Natural killer cell (primary cell): ENCODE results near the gene MTCH2. TPM values are rescaled to one million over a fixed set of nuclear protein-coding genes. Genes with fewer than 3 reads are reported as not detected.

Experiments used
- ATAC-seq, 3 donors: fragments of 150-1000 bp in 2 of 3; fragments of 200-7000 bp in 1 of 3; cut with Tn5 transposase; 1 replicate in 1 of 3; 2 replicates in 2 of 3; pipeline ENCODE4 v1.10.0; 2021; ENCODE audit warnings: mild to moderate bottlenecking in 2 of 3, moderate library complexity in 2 of 3
- DNase-seq, 2 donors: peaks; one replicate each; pipeline versions ENCODE4 v3.0.0 to v3.0.0-alpha.2; 2013 to 2021; ENCODE audit warnings: mixed read lengths in 1 of 2
- H3K27ac ChIP-seq: one replicate; pipeline ENCODE4 v1.5.1; 2013; ENCODE audit warnings: mild to moderate bottlenecking, low read length
- H3K27me3 ChIP-seq: one replicate; pipeline ENCODE4 v1.6.1; 2013; ENCODE audit warnings: low read length; ENCODE audit not compliant: control insufficient read depth, insufficient read depth
- H3K36me3 ChIP-seq: one replicate; pipeline ENCODE4 v1.6.1; 2013; ENCODE audit warnings: low read length; ENCODE audit not compliant: control insufficient read depth, insufficient read depth
- H3K4me1 ChIP-seq: one replicate; pipeline ENCODE4 v1.6.1; 2013; ENCODE audit warnings: low read length; ENCODE audit not compliant: control insufficient read depth, insufficient read depth
- H3K4me3 ChIP-seq: one replicate; pipeline ENCODE4 v1.5.1; 2013; ENCODE audit warnings: low read length
- H3K9me3 ChIP-seq: one replicate; pipeline ENCODE4 v1.6.1; 2013; ENCODE audit warnings: low read length; ENCODE audit not compliant: control insufficient read depth, insufficient read depth
- H3K27ac Mint-ChIP-seq, 2 donors: one replicate each; pipeline ENCODE4 v1.8.0; 2022; ENCODE audit warnings: mild to moderate bottlenecking in 2 of 2, mixed read lengths in 2 of 2, moderate library complexity in 1 of 2
- H3K27me3 Mint-ChIP-seq, 2 donors: one replicate each; pipeline ENCODE4 v1.8.0; 2022; ENCODE audit warnings: low read depth in 2 of 2, mixed read lengths in 2 of 2
- H3K36me3 Mint-ChIP-seq: one replicate; pipeline ENCODE4 v1.8.0; 2022; ENCODE audit warnings: mixed read lengths
- H3K4me1 Mint-ChIP-seq, 2 donors: one replicate each; pipeline ENCODE4 v1.8.0; 2022; ENCODE audit warnings: mixed read lengths in 2 of 2
- H3K4me3 Mint-ChIP-seq: one replicate; pipeline ENCODE4 v1.8.0; 2022; ENCODE audit warnings: mild to moderate bottlenecking, moderate library complexity, mixed read lengths
- H3K9me3 Mint-ChIP-seq, 2 donors: one replicate each; pipeline ENCODE4 v1.8.0; 2022; ENCODE audit warnings: mixed read lengths in 2 of 2
- CTCF ChIP-seq: fragments of 200-600 bp; IDR thresholded peaks from one replicate; pipeline ENCODE4 v1.8.0; 2022; ENCODE audit warnings: antibody characterized with exemption
- WGBS: methylation state at CpG from one replicate; pipeline ENCODE4 v1.1.7; 2013; ENCODE audit warnings: missing lambda C conversion rate; ENCODE audit not compliant: insufficient coverage; 5-methylcytosine and 5-hydroxymethylcytosine counted together
- intact Hi-C: fragments of 100-400 bp; cut with micrococcal nuclease; formaldehyde crosslinking; loops from one replicate; pipeline ENCODE4 v1.14.2; 2022
- total RNA-seq, 4 donors: library from RNA; stranded (reverse); fragments of 120-200 nt in 1 of 4; gene quantifications; one replicate each; pipeline versions ENCODE4 v1.2.3 to v1.2.4, GENCODE V29; 2013 to 2022

Gene MTCH2
- total RNA-seq, 3 donors from 2014 or later (not counting 1 experiment from before 2014, with no cell fraction given): 25.0 to 32.4 (median 31.4) TPM

GRCh38 chr11:47606731-47607130 is 35.6 kb downstream of the MTCH2 start:
- intact Hi-C loops: no loop called here
- Histone ChIP-seq H3K27me3 (no peaks in the 10 kb centered on the region), H3K9me3 (no peaks in the 10 kb centered on the region), H3K27ac (no peak overlapping the region), H3K4me3 (no peak overlapping the region), H3K4me1 (peaks cover 4% of the 10 kb centered on the region), H3K36me3 (no peaks in the 10 kb centered on the region)
- H3K27me3 Mint-ChIP-seq: peaks cover 0 to 15% of the 10 kb centered on the region in 2 donors
- ATAC-seq: no peak
- no peak overlapping the region for H3K4me3 Mint-ChIP-seq
- peaks cover 5% of the 10 kb centered on the region for H3K36me3 Mint-ChIP-seq
- WGBS: 52% methylated on average over 5 of the region's 5 CpGs
- no peak overlapping the region for H3K27ac Mint-ChIP-seq
- H3K4me1 Mint-ChIP-seq: peaks cover 0 to 5% of the 10 kb centered on the region in 2 donors
- no peak for DNase-seq
- no peak for TF ChIP-seq CTCF
- H3K9me3 Mint-ChIP-seq: no peaks in the 10 kb centered on the region

DNA sequence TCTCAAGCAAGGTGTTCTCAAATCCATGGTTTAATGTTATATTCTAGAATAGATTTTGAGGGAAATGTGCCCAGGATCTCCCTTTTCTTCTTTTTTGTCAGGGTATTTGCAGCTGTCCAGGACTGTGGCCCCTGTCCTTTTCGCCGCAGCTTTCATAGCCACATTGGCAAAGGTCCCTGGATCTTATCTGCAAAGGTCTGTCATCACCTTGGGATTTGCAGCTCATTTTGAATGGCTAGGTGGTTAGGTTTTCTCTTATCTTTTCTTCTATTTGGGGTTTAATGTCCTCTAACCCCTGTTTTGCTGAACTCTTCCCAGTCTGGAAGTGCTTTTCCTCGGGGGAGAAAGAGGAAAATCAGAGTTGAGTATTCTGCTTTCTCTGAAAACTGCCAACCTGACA is 36.4 kb downstream of the MTCH2 start:
- H3K4me1 Mint-ChIP-seq: peaks cover 0 to 5% of the 10 kb centered on the region in 2 donors

DNA sequence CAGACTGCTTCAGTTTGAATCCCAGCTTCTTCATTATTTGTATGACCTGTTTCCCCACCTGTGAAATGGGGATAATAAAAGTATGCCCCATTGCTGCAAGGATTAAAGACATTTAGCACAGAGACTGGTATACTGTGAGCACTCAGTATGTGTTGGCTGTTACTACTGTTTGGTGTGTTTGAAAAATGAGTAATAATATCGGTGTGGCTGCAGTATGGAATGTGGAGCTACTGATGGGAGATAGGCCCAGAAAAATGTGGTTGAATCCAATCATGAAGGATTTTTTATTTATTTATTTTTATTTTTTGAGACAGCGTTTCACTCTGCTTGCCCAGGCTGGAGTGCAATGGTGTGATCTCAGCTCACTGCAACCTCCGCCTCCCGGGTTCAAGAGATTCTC is 39.1 kb downstream of the MTCH2 start:
- peaks cover 5% of the 10 kb centered on the region for H3K36me3 Mint-ChIP-seq
- peaks cover 0 to 14% of the 10 kb centered on the region in 2 donors for H3K27me3 Mint-ChIP-seq
- H3K9me3 Mint-ChIP-seq: no peaks in the 10 kb centered on the region
- intact Hi-C loops: no loop called here
- H3K4me1 ChIP-seq: no peaks in the 10 kb centered on the region
- no peak for ATAC-seq
- no peak overlapping the region for H3K4me3 ChIP-seq
- 97% methylated on average over 4 of the region's 4 CpGs for WGBS
- H3K27ac ChIP-seq: no peak overlapping the region
- H3K27me3 ChIP-seq: no peaks in the 10 kb centered on the region
- no peak overlapping the region for H3K27ac Mint-ChIP-seq
- no peak for DNase-seq
- no peak overlapping the region for H3K4me3 Mint-ChIP-seq
- H3K36me3 ChIP-seq: no peaks in the 10 kb centered on the region
- H3K4me1 Mint-ChIP-seq: no peaks in the 10 kb centered on the region
- no peaks in the 10 kb centered on the region for H3K9me3 ChIP-seq
- TF ChIP-seq CTCF: no peak

More for the DNA sequence above, 36.4 kb downstream of the MTCH2 start:
- ATAC-seq (no peak), DNase-seq (no peak)
- H3K4me3 Mint-ChIP-seq: no peak overlapping the region
- Histone ChIP-seq H3K36me3 (no peaks in the 10 kb centered on the region), H3K4me1 (no peaks in the 10 kb centered on the region), H3K27me3 (no peaks in the 10 kb centered on the region), H3K4me3 (no peak overlapping the region), H3K9me3 (no peaks in the 10 kb centered on the region), H3K27ac (no peak overlapping the region)
- intact Hi-C loops: no loop called here
- 96% methylated on average over 3 of the region's 3 CpGs for WGBS
- peaks cover 5% of the 10 kb centered on the region for H3K36me3 Mint-ChIP-seq
- no peak for TF ChIP-seq CTCF
- no peaks in the 10 kb centered on the region for H3K9me3 Mint-ChIP-seq
- H3K27ac Mint-ChIP-seq: no peak overlapping the region
- peaks cover 0 to 15% of the 10 kb centered on the region in 2 donors for H3K27me3 Mint-ChIP-seq

DNA sequence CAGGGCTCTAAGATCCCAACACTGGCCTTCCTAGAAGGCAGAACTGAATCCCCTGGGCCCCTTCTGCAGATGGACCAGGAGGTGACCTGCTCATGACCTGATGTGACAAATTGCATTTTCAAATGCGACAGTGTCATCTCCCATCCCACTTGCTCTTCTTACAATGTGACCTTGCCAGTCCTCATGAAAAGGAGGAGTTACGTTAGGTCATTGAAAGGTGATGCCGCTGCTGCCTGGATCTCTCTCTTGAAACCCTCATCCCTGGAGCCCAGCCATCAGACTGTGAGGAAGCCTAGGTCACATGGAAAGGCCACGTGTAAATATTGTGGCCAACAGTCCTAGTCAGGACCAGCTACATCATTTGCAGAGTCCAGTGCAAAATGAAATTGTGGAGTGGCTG is 42.5 kb downstream of the MTCH2 start:
- Histone ChIP-seq H3K27me3 (no peaks in the 10 kb centered on the region), H3K27ac (no peak overlapping the region), H3K4me3 (no peak overlapping the region), H3K4me1 (no peaks in the 10 kb centered on the region), H3K9me3 (no peaks in the 10 kb centered on the region), H3K36me3 (no peaks in the 10 kb centered on the region)
- no peaks in the 10 kb centered on the region for H3K9me3 Mint-ChIP-seq
- DNase-seq (no peak), ATAC-seq (no peak)
- 89% methylated on average over 4 of the region's 4 CpGs for WGBS
- no peaks in the 10 kb centered on the region for H3K36me3 Mint-ChIP-seq
- intact Hi-C loops: no loop called here
- TF ChIP-seq CTCF: no peak
- H3K4me3 Mint-ChIP-seq: no peak overlapping the region
- H3K27ac Mint-ChIP-seq: no peak overlapping the region
- no peaks in the 10 kb centered on the region for H3K4me1 Mint-ChIP-seq
- H3K27me3 Mint-ChIP-seq: peaks cover 8 to 11% of the 10 kb centered on the region in 2 donors
